Retina (tissue), 1 donor: ENCODE data around the gene CANT1.
A peak's percentile ranks its signal among the peaks of the same experiment; 100 is the strongest.
"Not testable (repeated sequence)": the region's sequence is repeated elsewhere in the genome, so short reads cannot be mapped to it uniquely, and the experiment has no call there.

Experiments
- DNase-seq: peaks from one replicate; pipeline ENCODE4 v3.0.0-alpha.2; 2016

The CANT1 gene

DNA sequence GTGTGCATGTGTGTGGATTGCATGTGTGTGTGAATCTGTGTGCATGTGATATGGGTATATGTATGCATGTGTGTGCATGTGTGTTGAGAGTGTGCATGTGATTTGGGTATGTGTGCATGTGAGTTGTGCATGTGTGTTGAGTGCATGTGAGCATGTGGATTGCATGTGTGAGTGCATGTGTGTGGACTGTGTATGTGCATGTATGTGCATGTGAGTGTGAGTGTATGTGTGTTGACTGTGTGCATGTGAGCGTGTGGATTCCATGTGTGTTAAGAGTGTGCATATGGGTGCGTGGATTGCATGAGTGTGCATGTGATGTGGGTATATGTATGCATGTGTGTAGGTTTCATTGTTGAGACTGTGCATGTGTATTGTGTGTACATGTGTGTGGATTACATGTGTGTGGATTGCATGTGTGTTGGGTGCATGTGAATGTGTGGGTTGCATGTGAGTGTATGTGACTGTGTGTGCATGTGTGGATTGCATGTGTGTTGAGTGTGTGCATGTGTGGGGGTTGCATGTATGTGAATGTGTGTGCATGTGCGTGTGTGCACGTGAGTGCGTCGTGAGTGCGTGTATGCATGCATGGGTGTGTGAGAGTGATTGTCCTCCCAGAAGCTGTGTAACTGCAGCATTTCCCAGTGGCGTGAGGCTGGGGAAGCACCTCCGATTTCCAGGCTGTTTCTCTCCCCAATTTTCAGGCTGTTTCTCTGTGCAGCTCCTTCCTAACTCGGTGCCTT lies 33.8 kb upstream of the CANT1 start:
- DNase-seq, result no peak

DNA sequence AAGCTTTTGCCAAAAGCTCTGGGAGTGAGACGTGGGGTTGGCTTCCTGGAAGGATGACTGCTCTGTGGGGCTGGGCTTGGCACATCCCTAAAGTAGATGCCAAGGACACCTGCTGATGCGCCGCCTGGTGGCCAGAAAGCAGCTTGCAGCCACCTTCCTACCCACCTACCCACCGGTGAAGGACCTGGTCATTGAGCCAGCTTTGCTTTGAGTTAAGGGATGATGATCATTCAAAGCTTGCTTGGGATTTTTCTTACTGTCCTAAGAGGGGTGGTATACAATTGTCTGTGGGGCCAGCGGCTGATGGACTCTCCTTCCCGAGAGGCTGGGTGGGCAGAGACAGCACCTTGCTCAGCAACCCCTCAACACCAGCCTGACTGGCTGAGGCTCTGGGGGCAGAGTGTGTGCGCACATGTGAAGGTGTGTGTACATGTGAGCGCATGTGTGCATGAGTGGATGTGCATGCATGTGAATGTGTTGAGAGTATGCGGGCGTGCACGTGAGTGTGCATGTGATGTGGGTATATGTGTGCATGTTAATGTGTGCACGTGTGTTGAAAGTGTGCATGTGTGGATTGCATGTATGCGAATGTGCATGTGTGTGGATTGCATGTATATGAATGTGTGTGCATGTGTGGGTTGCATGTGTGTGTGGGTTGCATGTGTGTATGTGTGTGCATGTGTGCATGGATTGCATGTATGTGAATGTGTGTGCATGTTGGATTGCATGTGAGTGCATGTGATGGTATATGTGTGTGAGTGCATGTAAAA lies 33.0 kb upstream of the CANT1 start:
- DNase-seq, result peak; percentile 45

DNA sequence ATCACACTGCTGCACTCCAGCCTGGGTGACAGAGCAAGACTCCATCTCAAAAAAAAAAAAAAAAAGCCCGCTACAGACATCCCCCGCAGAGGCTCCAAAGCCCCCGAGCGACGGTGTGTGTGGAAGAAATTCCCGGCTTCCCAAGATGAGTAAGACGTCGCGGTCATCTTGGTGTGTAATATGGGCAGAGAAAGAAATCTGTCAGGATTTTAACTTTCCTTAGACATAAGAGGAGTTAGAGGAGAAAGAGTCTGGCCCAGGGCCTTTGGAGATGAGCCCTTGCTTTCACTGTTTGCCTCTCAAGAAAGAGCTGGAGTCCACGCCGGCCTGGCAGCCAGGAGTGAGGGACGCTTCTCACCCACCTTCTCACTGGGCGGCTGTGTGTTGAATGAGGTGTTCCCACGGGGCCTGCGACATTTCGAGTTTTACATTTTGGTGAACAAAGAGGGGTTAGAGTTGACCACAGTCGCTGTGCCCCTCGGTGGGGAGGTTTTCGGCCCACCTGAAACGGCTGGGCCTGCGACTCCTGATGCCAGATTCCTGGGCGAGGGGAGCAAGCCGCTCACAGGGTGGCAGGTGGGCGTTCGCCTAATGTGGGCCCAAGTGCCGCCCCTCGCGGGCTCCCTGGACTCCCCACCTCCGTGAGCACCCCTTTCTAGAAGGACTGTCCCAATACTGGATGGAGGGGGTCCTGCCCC lies 32.3 kb upstream of the CANT1 start:
- no peak for DNase-seq

GRCh38 chr17:79041041-79041570 lies 31.5 kb upstream of the CANT1 start:
- DNase-seq, result no peak

- DNase-seq, result no peak
These were observed 30.3 kb upstream of the CANT1 start for GRCh38 chr17:79039886-79040285.

DNA sequence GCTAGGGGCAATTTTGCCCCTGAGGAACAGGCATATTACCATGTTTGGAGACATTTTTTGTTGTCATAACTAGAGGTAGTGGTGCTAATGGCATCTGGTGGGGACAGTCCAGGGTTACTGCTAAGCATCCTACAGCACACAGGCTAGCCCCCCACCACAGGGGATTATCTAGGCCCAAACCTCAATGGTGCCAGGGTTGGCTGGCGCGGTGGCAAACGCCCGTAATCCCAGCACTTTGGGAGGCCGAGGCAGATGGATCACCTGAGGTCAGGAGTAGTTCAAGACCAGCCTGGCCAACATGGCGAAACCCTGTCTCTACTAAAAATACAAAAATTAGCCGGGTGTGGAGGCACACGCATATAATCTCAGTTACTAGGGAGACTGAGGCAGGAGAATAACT lies 29.6 kb upstream of the CANT1 start:
- no peak for DNase-seq

- DNase-seq, result no peak
These were observed 29.1 kb upstream of the CANT1 start for GRCh38 chr17:79038545-79039135.

DNA sequence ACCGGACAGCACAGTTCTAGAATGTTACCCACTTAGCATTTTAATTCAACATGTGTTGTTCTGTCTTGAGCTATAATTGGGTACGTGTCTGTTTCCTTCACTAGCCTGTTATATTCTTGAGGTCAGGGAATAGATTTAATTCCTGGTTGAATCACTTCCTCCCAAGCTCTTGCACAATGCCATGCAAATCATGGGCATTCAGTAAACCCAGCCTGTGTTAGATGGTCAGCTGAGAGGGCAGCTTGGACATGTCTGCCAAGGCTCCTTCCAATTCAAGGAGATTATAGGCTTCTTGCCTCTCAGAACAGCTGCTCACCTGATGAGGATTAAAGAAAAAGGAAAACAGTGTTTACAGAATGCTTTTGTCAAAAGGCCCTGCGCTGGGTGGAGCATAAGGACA lies 27.0 kb upstream of the CANT1 start:
- no peak for DNase-seq

- DNase-seq, result no peak
These were observed 26.6 kb upstream of the CANT1 start for GRCh38 chr17:79036181-79036580.

- DNase-seq, result no peak
These were observed 26.1 kb upstream of the CANT1 start for GRCh38 chr17:79035686-79036085.

GRCh38 chr17:79034931-79035485 lies 25.4 kb upstream of the CANT1 start:
- DNase-seq, result no peak

- peak; percentile 67 for DNase-seq
These were observed 24.4 kb upstream of the CANT1 start for GRCh38 chr17:79033741-79034501.

DNA sequence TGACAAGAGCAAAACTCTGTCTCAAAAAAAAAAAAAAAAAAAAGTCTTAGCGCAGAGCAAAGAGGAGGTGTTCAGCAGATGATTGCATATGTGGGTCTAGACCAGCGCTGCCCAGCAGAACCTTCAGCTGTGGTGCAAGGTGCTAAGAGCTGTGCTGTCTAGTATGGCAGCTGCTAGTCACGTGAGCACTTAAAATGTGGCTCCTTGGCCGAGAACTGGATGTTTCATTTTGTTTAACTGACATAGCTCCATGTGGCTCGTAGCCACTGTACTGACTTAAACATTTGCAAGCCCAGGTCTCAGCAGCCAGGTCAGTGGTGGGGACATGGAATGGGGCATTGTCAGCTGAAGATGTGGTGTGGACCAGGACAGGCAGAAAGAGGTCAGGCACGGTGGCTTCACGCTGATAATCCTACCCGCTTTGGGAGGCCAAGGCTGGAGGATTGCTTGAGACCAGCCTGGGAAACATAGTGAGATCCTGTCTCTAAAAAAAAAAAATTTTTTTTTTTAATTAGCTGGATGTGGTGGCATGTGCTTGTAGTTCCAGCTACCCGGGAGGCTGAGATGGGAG lies 23.6 kb upstream of the CANT1 start:
- no peak for DNase-seq

- no peak for DNase-seq
These were observed 22.7 kb upstream of the CANT1 start for GRCh38 chr17:79031996-79032875.

DNA sequence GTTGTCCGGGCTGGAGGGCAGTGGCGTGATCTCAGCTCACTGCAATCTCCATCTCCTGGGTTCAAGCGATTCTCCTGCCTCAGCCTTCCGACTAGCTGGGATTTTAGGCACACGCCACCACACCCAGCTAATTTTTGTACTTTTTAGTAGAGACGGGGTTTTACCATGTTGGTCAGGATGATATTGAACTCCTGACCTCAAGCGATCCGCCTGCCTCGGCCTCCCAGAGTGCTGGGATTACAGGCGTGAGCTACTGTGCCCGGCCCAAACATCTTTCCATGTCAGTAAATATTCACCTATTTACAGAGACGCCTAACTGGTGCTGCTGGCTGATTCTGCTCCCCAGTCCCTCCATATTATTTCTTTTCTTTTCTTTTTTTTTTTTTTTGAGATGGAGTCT lies 21.1 kb upstream of the CANT1 start:
- DNase-seq, result not testable (repeated sequence)

DNA sequence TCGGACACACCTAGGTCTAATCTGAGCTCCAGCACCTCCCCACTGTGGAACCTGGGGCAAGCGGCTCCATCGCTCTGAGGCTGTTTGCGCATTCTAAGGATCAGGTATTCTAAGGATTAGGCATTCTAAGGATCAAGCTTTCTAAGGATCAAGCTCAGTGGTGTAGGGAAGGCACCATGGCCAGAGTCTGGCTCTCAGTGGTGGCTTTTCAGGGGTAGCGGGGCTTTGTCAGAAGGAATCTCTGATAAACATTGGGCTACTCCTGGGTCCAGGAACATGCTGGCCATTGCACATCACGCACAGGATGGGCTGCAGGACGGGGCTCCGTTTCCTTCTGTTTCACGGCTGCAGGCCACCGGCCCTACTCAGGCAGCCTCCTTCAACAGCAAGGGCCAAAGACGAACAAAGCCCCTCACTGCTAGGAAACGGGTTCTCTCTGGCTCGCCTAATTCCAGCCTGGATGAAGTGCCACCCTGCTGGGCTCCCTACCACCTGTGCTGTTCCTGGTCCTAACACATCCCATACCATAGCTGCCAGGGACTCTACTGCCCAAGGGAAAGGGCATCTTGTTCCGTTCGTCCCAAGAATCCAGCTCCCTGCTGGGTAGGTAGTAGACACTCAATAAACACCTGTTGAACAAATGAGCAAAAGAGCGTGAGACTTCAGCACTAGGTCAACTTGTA lies 19.9 kb upstream of the CANT1 start:
- peak; percentile 15 for DNase-seq

DNA sequence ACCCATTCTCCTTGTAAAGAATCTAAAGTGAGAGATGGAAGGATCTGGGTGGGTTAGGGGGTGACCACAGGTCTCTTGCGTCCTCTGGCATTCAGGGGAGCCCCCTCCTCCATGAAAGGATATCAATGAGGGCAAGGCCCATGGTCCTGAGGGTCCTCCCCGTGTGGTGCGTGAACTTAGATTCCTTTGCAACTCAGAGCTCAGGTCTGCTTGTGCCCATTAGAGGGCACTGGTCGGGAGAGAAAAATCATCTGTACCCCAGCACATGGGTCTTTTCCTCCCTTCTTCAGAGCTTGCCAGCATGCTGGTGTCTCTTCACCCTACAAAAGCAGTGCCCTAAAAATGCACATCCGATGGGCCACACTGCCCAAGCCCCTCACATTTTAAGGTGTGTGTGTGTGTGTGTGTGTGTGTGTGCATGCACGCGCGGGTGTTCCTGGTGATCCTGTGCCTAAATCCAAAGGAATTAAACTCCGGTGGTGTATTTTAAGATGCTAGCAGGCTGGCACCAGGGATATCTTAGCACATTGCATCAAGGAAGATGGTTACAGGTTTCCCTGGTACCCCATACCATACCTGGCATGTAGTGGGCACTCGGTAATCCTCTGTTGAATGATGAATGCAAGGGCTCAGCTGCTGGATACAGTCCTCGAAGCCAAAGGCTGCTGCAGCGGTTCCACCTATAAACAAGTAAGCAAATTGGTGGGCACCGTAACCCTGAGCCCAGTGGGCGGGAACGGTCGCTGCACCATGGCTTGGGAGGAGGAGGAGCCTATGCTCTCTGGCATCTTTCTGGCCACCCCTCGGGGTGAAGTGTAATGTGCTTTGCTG lies 19.1 kb upstream of the CANT1 start:
- DNase-seq, result peak; percentile 29

GRCh38 chr17:79027925-79028491 lies 18.4 kb upstream of the CANT1 start:
- DNase-seq, result peak; percentile 21
